Liver (tissue), 3 donors: Measurements from ENCODE around the gene NOG.

Experiments
- FOXA1 ChIP-seq: IDR thresholded peaks from 2 replicates; pipeline ENCODE4 v1.6.1; 2016; ENCODE audit warnings: antibody characterized with exemption
- GABPA ChIP-seq, 2 donors: IDR thresholded peaks in 1 of 2; conservative IDR thresholded peaks in 1 of 2; 2 replicates each; pipeline ENCODE4 v1.6.1; 2016; ENCODE audit warnings: antibody characterized with exemption in 2 of 2, mild to moderate bottlenecking in 1 of 2, moderate library complexity in 1 of 2
- HNF4A ChIP-seq, 2 donors: conservative IDR thresholded peaks; 2 replicates each; pipeline ENCODE4 v1.6.1; 2016; ENCODE audit warnings: antibody characterized with exemption in 2 of 2, mild to moderate bottlenecking in 2 of 2
- RAD21 ChIP-seq, 2 donors: IDR thresholded peaks; 2 replicates each; pipeline ENCODE4 v1.6.1; 2016; ENCODE audit warnings: antibody characterized with exemption in 2 of 2, mild to moderate bottlenecking in 2 of 2
- RXRA ChIP-seq, 2 donors: IDR thresholded peaks; 2 replicates each; pipeline ENCODE4 v1.6.1; 2017 to 2018; ENCODE audit warnings: antibody characterized with exemption in 2 of 2, mild to moderate bottlenecking in 1 of 2
- SP1 ChIP-seq: IDR thresholded peaks from 2 replicates; pipeline ENCODE4 v1.6.1; 2018; ENCODE audit warnings: antibody characterized with exemption, mild to moderate bottlenecking
- TAF1 ChIP-seq: conservative IDR thresholded peaks from 2 replicates; pipeline ENCODE4 v1.6.1; 2016; ENCODE audit warnings: antibody characterized with exemption, mild to moderate bottlenecking
- YY1 ChIP-seq: IDR thresholded peaks from 2 replicates; pipeline ENCODE4 v1.6.1; 2016; ENCODE audit warnings: antibody characterized with exemption, mild to moderate bottlenecking
- TF ChIP-seq, protein P1 (sequence below): fragments of 150-350 bp; IDR thresholded peaks from 2 replicates; pipeline ENCODE4 v1.5.1; 2017; ENCODE audit warnings: improper control_type of control experiment, low read depth, low read length; ENCODE audit not compliant: missing input control
- TF ChIP-seq, protein P2 (sequence below): IDR thresholded peaks from 2 replicates; pipeline ENCODE4 v1.6.1; 2016; ENCODE audit warnings: antibody characterized with exemption
- TF ChIP-seq, protein P3 (sequence below): IDR thresholded peaks from 2 replicates; pipeline ENCODE4 v1.6.1; 2016; ENCODE audit warnings: antibody characterized with exemption, mild to moderate bottlenecking
- TF ChIP-seq, protein P4 (sequence below): IDR thresholded peaks from 2 replicates; pipeline ENCODE4 v1.6.1; 2016; ENCODE audit warnings: antibody characterized with exemption
- TF ChIP-seq, protein P5 (sequence below): IDR thresholded peaks from 2 replicates; pipeline ENCODE4 v1.6.1; 2016; ENCODE audit warnings: antibody characterized with exemption
- donor health status: healthy.
- donor health status: healthy.

DNA sequence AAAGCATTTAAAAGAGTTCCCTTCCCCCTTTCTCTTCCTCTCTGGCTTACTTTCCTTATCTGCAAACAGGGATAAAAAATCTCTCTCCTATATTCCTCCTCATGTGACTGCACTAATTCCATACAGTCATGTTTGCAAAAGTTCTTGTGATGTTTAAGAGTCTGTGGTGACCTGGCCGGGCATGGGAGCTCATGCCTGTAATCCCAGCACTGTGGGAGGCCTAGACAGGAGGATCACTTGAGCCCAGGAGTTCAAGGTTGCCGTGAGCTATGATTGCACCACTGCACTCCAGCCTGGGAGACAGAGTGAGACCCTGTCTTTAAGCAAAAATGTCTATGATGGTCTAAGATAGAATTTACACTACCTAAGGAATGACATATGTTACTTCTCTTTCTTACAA is 19.6 kb downstream of the NOG start:
- TF ChIP-seq, protein P1, sequence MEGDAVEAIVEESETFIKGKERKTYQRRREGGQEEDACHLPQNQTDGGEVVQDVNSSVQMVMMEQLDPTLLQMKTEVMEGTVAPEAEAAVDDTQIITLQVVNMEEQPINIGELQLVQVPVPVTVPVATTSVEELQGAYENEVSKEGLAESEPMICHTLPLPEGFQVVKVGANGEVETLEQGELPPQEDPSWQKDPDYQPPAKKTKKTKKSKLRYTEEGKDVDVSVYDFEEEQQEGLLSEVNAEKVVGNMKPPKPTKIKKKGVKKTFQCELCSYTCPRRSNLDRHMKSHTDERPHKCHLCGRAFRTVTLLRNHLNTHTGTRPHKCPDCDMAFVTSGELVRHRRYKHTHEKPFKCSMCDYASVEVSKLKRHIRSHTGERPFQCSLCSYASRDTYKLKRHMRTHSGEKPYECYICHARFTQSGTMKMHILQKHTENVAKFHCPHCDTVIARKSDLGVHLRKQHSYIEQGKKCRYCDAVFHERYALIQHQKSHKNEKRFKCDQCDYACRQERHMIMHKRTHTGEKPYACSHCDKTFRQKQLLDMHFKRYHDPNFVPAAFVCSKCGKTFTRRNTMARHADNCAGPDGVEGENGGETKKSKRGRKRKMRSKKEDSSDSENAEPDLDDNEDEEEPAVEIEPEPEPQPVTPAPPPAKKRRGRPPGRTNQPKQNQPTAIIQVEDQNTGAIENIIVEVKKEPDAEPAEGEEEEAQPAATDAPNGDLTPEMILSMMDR: no peak
- TF ChIP-seq YY1 (no peak), TAF1 (no peak), GABPA (IDR thresholded peaks at IDR 0.05 in 1 of 2, conservative IDR thresholded peaks at IDR 0.05 in 1 of 2) (no peak), RAD21 (IDR thresholded peaks at IDR 0.05) (no peak), RXRA (IDR thresholded peaks at IDR 0.05) (no peak), HNF4A (conservative IDR thresholded peaks at IDR 0.05) (no peak), FOXA1 (no peak), SP1 (no peak)
- TF ChIP-seq, protein P2, sequence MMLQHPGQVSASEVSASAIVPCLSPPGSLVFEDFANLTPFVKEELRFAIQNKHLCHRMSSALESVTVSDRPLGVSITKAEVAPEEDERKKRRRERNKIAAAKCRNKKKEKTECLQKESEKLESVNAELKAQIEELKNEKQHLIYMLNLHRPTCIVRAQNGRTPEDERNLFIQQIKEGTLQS: no peak
- TF ChIP-seq, protein P3, sequence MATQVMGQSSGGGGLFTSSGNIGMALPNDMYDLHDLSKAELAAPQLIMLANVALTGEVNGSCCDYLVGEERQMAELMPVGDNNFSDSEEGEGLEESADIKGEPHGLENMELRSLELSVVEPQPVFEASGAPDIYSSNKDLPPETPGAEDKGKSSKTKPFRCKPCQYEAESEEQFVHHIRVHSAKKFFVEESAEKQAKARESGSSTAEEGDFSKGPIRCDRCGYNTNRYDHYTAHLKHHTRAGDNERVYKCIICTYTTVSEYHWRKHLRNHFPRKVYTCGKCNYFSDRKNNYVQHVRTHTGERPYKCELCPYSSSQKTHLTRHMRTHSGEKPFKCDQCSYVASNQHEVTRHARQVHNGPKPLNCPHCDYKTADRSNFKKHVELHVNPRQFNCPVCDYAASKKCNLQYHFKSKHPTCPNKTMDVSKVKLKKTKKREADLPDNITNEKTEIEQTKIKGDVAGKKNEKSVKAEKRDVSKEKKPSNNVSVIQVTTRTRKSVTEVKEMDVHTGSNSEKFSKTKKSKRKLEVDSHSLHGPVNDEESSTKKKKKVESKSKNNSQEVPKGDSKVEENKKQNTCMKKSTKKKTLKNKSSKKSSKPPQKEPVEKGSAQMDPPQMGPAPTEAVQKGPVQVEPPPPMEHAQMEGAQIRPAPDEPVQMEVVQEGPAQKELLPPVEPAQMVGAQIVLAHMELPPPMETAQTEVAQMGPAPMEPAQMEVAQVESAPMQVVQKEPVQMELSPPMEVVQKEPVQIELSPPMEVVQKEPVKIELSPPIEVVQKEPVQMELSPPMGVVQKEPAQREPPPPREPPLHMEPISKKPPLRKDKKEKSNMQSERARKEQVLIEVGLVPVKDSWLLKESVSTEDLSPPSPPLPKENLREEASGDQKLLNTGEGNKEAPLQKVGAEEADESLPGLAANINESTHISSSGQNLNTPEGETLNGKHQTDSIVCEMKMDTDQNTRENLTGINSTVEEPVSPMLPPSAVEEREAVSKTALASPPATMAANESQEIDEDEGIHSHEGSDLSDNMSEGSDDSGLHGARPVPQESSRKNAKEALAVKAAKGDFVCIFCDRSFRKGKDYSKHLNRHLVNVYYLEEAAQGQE: no peak
- TF ChIP-seq, protein P4, sequence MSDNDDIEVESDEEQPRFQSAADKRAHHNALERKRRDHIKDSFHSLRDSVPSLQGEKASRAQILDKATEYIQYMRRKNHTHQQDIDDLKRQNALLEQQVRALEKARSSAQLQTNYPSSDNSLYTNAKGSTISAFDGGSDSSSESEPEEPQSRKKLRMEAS: no peak
- TF ChIP-seq, protein P5, sequence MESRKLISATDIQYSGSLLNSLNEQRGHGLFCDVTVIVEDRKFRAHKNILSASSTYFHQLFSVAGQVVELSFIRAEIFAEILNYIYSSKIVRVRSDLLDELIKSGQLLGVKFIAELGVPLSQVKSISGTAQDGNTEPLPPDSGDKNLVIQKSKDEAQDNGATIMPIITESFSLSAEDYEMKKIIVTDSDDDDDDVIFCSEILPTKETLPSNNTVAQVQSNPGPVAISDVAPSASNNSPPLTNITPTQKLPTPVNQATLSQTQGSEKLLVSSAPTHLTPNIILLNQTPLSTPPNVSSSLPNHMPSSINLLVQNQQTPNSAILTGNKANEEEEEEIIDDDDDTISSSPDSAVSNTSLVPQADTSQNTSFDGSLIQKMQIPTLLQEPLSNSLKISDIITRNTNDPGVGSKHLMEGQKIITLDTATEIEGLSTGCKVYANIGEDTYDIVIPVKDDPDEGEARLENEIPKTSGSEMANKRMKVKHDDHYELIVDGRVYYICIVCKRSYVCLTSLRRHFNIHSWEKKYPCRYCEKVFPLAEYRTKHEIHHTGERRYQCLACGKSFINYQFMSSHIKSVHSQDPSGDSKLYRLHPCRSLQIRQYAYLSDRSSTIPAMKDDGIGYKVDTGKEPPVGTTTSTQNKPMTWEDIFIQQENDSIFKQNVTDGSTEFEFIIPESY: no peak
